GM18505 (cell line): Measurements from ENCODE around the gene TCEANC.
"Not testable (repeated sequence)": the region's sequence is repeated elsewhere in the genome, so short reads cannot be mapped to it uniquely, and the experiment has no call there.

Source experiments
- ATAC-seq: cut with Tn5 transposase; IDR thresholded peaks from one replicate; pipeline ENCODE4 v1.9.1; 2021; ENCODE audit not compliant: unreplicated experiment
- POLR2A ChIP-seq: IDR thresholded peaks from 4 replicates; pipeline ENCODE4 v1.6.1; 2011; ENCODE audit warnings: borderline replicate concordance; ENCODE audit not compliant: insufficient read depth, insufficient read length; ENCODE audit errors: extremely low read depth

Gene TCEANC

DNA sequence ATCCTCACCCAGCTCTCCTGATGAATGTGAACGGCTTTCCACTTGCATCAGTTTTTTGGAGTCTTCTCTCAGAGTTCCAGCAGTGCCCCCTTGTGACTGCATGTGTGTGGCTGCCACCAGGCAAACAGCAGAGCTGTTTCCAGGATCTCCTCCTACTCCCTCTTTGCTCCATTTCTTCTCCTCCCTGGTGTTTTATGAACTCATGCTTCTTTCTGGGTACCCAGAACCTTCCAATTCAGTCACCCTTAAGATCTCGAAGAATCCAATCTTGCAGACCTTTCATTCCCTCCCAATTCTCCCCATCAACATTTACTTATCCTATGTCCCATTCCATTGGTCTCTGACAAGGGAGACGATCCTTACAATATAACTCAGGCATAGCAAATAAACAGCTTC is 6.8 kb upstream of the TCEANC start:
- ATAC-seq, result no peak
- no peak for TF ChIP-seq POLR2A

DNA sequence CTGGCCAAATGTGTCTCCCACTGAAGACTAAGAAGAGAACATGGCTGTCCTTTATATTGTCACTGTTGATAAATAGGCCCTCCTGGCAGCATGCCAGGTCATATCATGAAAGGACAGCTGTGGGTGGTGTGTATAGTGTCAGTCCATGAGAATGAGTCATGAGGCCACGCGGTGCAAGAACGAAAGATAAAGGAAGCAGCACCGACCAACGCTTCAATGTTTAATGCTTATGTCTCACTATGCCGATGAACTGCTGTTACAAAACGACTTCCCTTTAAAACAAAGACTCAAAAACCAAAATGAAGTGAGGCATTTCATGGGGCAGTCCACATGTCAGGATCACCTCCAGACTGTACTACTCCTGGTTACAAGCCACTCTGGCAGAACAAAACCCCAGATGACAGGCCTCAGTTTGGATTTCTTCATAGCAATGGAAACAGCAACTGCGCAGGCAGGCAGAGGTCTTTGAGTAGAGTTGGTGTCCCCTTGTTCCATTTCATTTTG is 5.2 kb upstream of the TCEANC start:
- no peak for TF ChIP-seq POLR2A
- ATAC-seq, result no peak

- ATAC-seq, result not testable (repeated sequence)
Observed at GRCh38 chrX:13648336-13648735, 4.6 kb upstream of the TCEANC start.

DNA sequence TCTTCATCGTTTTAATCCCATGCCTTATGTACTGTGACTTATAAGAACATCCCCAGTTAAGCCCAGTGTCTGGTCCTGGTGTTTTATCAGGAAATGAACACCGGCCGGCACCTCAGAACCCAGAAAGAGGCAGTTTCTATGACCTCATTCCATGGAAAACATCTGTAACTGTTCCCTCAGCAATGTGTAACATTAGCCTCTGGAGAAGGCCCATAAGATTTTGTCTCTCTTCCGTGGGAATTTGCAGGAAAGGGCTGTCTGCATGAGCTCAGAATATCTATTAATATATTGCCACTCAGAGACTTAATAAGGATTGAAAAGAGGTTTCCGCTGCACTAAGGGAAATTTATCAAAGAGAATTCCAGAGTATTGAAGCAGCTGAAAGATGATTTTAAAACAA is 3.1 kb upstream of the TCEANC start:
- no peak for TF ChIP-seq POLR2A
- ATAC-seq, result no peak

GRCh38 chrX:13650318-13650717 is 2.6 kb upstream of the TCEANC start:
- no peak for TF ChIP-seq POLR2A
- ATAC-seq, result no peak

DNA sequence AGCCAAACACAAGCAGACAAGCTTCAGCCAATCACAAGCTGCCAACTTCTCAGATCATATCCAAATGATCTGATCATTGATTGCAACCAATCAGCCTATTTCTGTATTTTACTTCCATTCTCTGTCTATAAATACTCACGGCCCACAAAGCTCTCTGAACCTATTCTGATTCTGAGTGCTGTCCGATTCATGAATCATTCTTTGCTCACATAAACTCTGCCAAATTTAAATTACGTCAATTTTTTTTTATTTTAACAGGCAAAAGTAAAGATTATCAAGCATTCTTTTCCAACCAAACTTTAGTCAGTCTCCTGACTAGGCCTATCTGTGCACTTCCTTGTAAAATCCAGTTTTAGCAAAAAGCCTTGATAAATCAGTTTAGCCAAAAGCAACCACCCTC is 1.8 kb upstream of the TCEANC start:
- no peak for TF ChIP-seq POLR2A
- ATAC-seq, result no peak

- no peak for TF ChIP-seq POLR2A
- peak; percentile 2 for ATAC-seq
Observed at GRCh38 chrX:13652287-13652793, 601 bp upstream of the TCEANC start.

DNA sequence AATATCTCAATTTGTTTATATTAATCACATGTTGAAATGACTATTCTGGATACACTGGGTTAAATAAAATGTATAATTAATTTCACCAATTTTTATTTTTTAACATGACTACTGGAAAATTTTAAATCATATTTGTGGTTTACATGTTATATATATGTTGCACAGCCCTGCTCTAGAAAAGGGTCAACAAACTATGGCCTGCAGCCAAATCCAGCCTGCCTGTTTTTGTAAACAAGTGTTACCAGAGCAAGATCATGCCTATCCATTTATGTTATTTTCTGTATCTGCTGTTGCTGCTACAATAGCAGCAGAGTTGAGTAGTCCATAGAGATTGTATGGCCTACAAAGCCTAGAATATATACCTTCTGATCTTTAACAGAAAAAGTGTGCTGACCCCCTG is 1.2 kb downstream of the TCEANC start:
- ATAC-seq, result no peak
- no peak for TF ChIP-seq POLR2A

GRCh38 chrX:13655674-13656073 is 2.7 kb downstream of the TCEANC start:
- ATAC-seq, result no peak
- TF ChIP-seq POLR2A, result no peak

GRCh38 chrX:13658602-13659001 is 5.7 kb downstream of the TCEANC start:
- no peak for ATAC-seq
- TF ChIP-seq POLR2A, result no peak

GRCh38 chrX:13659063-13659462 is 6.1 kb downstream of the TCEANC start:
- ATAC-seq, result no peak
- TF ChIP-seq POLR2A, result no peak

DNA sequence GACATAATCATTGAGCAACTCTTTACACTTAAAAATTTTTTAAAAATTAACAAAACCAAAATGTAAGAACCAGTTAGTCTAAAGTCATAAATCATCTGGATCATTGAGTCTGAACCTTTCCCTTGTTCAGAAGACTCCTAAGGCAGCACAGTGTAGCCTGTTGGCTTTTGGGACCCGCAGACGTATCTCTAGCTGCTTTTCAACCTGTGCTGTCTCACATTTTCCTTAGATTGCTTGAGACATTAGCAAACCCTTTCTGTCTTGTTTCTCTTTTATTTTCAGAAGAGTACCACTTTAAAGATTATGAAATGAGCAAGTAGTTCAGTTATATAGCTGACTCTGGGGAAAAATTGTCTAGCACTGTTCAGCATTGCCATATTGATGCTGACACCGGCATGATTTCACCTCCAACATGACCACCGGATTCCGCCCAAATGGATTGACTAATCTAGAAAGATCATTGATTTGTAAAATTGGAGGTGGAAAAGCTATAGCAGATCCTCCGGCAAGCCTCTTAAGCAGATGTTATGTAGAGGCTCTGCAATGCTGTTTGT is 8.9 kb downstream of the TCEANC start:
- no peak for TF ChIP-seq POLR2A
- ATAC-seq, result no peak

DNA sequence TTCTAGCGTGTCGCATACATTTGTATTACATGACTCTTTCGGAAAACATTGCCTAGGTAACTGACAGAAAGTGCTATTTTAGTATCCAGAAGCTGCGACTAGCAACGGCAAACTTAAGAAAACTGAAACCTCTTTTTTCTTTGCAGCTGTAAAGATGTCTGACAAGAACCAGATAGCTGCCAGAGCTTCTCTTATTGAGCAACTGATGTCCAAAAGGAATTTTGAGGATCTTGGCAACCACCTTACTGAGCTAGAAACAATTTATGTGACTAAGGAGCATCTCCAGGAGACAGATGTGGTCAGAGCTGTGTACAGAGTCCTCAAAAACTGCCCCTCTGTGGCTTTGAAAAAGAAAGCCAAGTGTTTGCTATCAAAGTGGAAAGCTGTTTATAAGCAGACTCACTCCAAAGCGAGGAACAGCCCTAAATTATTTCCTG is 9.4 kb downstream of the TCEANC start:
- ATAC-seq, result no peak
- TF ChIP-seq POLR2A, result no peak

DNA sequence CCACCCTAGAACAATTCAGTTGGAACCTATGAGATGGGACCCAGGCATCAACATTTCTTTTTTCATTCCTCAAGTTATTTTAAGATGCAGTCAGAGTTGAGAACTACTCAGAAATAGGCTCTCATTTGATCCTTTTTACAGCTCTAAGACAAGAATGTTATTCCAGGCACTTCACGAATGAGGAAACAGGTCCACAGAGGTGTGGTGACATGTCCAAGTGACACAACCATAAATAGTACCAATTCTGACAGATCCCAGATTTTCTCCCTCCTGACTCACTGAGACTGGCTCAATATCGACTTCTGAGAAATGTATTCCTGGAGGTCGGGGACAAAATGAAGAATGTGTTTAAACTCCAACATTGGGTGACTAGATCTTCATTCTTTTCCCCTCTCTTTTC is 11.1 kb downstream of the TCEANC start:
- no peak for ATAC-seq
- TF ChIP-seq POLR2A, result no peak

DNA sequence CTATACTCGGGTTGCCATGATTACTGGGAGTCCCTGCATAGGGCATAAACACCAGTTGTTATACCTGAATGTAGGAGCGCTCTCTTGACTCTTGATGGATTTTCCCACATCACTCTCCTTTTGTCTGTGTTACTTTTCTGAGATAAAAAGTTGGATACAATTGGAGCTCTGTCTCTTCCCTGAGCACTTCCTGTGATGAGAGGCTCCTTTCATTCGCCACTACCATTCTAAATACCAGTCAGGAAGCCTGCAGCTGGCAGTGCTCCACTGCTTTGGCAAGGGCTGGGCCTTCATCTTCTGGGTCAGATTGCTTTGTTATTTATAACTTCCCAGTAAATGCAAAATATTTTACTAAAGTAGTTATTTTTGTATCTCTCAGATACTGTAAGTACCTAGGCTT is 13.9 kb downstream of the TCEANC start:
- TF ChIP-seq POLR2A, result no peak
- no peak for ATAC-seq
